Measurements from ENCODE around the gene LAMTOR1. TPM values are rescaled to one million over a fixed set of nuclear protein-coding genes. Genes with fewer than 3 reads are reported as not detected.

Gene LAMTOR1
- total RNA-seq, 1 donor, result 259 TPM

Small RNA genes lying within 50 kb of the gene (small RNA-seq; reads per million reads assigned to genes)
- gene MIR3165 (not detected), gene RNU6-72P (not detected)

Other genes starting within 250 kb of the LAMTOR1 start
- gene DEFB131B, start 224.8 kb downstream of the LAMTOR1 start, total RNA-seq, result not detected
- 12.7 TPM for gene XNDC1N, start 174.7 kb downstream of the LAMTOR1 start, total RNA-seq
- 30.7 TPM for gene RNF121, start 174.3 kb downstream of the LAMTOR1 start, total RNA-seq
- 2.2 TPM for gene IL18BP, start 104.4 kb downstream of the LAMTOR1 start, total RNA-seq
- 233 TPM for gene NUMA1, start 22.8 kb downstream of the LAMTOR1 start, total RNA-seq
- 2.7 TPM for gene LRRC51, start 22.4 kb downstream of the LAMTOR1 start, total RNA-seq
- gene TOMT, start 2.6 kb upstream of the LAMTOR1 start, total RNA-seq, result not detected
- gene ANAPC15, start 9.4 kb upstream of the LAMTOR1 start, total RNA-seq, result 24.5 TPM
- gene FOLR3, start 32.4 kb upstream of the LAMTOR1 start, total RNA-seq, result not detected
- not detected for gene FOLR1, start 88.8 kb upstream of the LAMTOR1 start, total RNA-seq
- gene FOLR2, start 113.5 kb upstream of the LAMTOR1 start, total RNA-seq, result under 0.01 TPM
- gene INPPL1, start 121.5 kb upstream of the LAMTOR1 start, total RNA-seq, result 80.0 TPM
- gene PHOX2A, start 140.9 kb upstream of the LAMTOR1 start, total RNA-seq, result not detected

Data from hematopoietic multipotent progenitor cell (in vitro differentiated cells).